Activated T-helper 1 cell treated with Interleukin-2 at 50 U/mL for 16 hours (primary cell): Measurements from ENCODE around the gene PLIN1.

Experiments
- DNase-seq: peaks from one replicate; pipeline ENCODE4 v3.0.0-alpha.2; 2020; ENCODE audit warnings: low read depth

Gene PLIN1

GRCh38 chr15:89654301-89654761, 24.8 kb downstream of the PLIN1 start:
- DNase-seq = no peak

- DNase-seq = no peak
Measured at GRCh38 chr15:89653578-89653977, 25.6 kb downstream of the PLIN1 start.

GRCh38 chr15:89652666-89653065, 26.5 kb downstream of the PLIN1 start:
- DNase-seq = no peak

- DNase-seq = no peak
Measured at GRCh38 chr15:89652131-89652530, 27.0 kb downstream of the PLIN1 start.

- DNase-seq = no peak
Measured at GRCh38 chr15:89649716-89650115, 29.5 kb downstream of the PLIN1 start.

- no peak for DNase-seq
Measured at GRCh38 chr15:89649013-89649625, 30.0 kb downstream of the PLIN1 start.

- no peak for DNase-seq
Measured at GRCh38 chr15:89648106-89649012, 30.8 kb downstream of the PLIN1 start.

GRCh38 chr15:89647191-89647851, 31.8 kb downstream of the PLIN1 start:
- DNase-seq = peak; percentile 33

GRCh38 chr15:89646416-89647141, 32.6 kb downstream of the PLIN1 start:
- no peak for DNase-seq

- no peak for DNase-seq
Measured at GRCh38 chr15:89645680-89646079, 33.5 kb downstream of the PLIN1 start.

GRCh38 chr15:89642106-89642505, 37.1 kb downstream of the PLIN1 start:
- no peak for DNase-seq

- no peak for DNase-seq
Measured at GRCh38 chr15:89641053-89641452, 38.1 kb downstream of the PLIN1 start.

- no peak for DNase-seq
Measured at GRCh38 chr15:89640245-89640644, 38.9 kb downstream of the PLIN1 start.

- DNase-seq = no peak
Measured at GRCh38 chr15:89633585-89633984, 45.6 kb downstream of the PLIN1 start.

- DNase-seq = no peak
Measured at GRCh38 chr15:89632563-89633430, 46.4 kb downstream of the PLIN1 start.

GRCh38 chr15:89631902-89632264, 47.3 kb downstream of the PLIN1 start:
- DNase-seq = no peak

- DNase-seq = no peak
Measured at GRCh38 chr15:89630974-89631901, 47.9 kb downstream of the PLIN1 start.

GRCh38 chr15:89630260-89630659, 48.9 kb downstream of the PLIN1 start:
- no peak for DNase-seq

- no peak for DNase-seq
Measured at GRCh38 chr15:89629829-89630228, 49.3 kb downstream of the PLIN1 start.
